ENCODE data around the gene DNMT3B.
"Not testable (repeated sequence)": the region's sequence is repeated elsewhere in the genome, so short reads cannot be mapped to it uniquely, and the experiment has no call there.

Gene DNMT3B

GRCh38 chr20:32763202-32764004 is 1.2 kb downstream of the DNMT3B start:
- no peak for DNase-seq

- no peak for DNase-seq
Observed at GRCh38 chr20:32764005-32764960, 2.1 kb downstream of the DNMT3B start.

- DNase-seq = not testable (repeated sequence)
Observed at GRCh38 chr20:32765230-32765875, 3.2 kb downstream of the DNMT3B start.

GRCh38 chr20:32767418-32768198 is 5.4 kb downstream of the DNMT3B start:
- DNase-seq = no peak

- no peak for DNase-seq
Observed at GRCh38 chr20:32772046-32772445, 9.9 kb downstream of the DNMT3B start.

- DNase-seq = no peak
Observed at GRCh38 chr20:32773223-32773622, 11.0 kb downstream of the DNMT3B start.

GRCh38 chr20:32773855-32774254 is 11.7 kb downstream of the DNMT3B start:
- no peak for DNase-seq

GRCh38 chr20:32775336-32775991 is 13.3 kb downstream of the DNMT3B start:
- DNase-seq = no peak

- no peak for DNase-seq
Observed at GRCh38 chr20:32777177-32777956, 15.2 kb downstream of the DNMT3B start.

- no peak for DNase-seq
Observed at GRCh38 chr20:32779500-32780211, 17.5 kb downstream of the DNMT3B start.

- DNase-seq = no peak
Observed at GRCh38 chr20:32780278-32780677, 18.1 kb downstream of the DNMT3B start.

GRCh38 chr20:32780749-32781655 is 18.8 kb downstream of the DNMT3B start:
- no peak for DNase-seq

GRCh38 chr20:32784369-32785080 is 22.3 kb downstream of the DNMT3B start:
- DNase-seq = no peak

- DNase-seq = no peak
Observed at GRCh38 chr20:32786059-32786760, 24.0 kb downstream of the DNMT3B start.

- no peak for DNase-seq
Observed at GRCh38 chr20:32787168-32787567, 25.0 kb downstream of the DNMT3B start.

- peak; percentile 54 to 58 for DNase-seq
Observed at GRCh38 chr20:32789896-32790750, 27.9 kb downstream of the DNMT3B start.

- DNase-seq = no peak
Observed at GRCh38 chr20:32790751-32791057, 28.5 kb downstream of the DNMT3B start.

Measured in AML-193 (cell line).